A549 treated with DMSO at 1 μM for 4 hours (cell line): ENCODE data around the gene OR14A16. TPM values are rescaled to one million over a fixed set of nuclear protein-coding genes. Genes with fewer than 3 reads are reported as not detected.

Experiments
- total RNA-seq: library from RNA; stranded (reverse); fragments of 200-300 nt; extraction: Qiagen RNA extraction; gene quantifications from 5 replicates; pipeline ENCODE4 v1.2.3, GENCODE V29; 2022; ENCODE audit warnings: low read depth

Gene OR14A16, protein sequence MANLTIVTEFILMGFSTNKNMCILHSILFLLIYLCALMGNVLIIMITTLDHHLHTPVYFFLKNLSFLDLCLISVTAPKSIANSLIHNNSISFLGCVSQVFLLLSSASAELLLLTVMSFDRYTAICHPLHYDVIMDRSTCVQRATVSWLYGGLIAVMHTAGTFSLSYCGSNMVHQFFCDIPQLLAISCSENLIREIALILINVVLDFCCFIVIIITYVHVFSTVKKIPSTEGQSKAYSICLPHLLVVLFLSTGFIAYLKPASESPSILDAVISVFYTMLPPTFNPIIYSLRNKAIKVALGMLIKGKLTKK
- not detected in 5 replicates for total RNA-seq

DNA sequence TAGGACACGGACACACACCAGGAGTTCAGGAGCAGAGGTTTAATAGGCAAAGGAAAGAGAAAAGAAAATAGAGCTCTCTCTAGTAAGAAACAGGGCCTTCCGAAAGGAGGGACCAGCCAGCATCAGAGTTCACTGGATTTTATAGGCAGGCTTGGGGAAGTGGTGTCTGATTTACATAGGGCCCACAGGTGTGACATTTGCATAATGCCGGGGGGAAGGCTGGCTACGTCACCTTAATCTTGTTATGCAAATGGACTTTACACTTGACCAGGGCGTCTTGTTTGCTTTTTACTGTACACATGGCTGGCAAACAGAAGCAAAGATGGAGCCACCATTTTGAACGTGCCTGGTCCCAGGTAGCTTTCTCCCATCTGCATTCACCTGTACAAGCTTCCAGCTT, at the start of gene OR14A16:
Gene OR14A16, minus strand, starts transcription at position 97 of the 400 bp plus-strand sequence. CDS start 8,390 bp downstream, outside the sequence.

DNA sequence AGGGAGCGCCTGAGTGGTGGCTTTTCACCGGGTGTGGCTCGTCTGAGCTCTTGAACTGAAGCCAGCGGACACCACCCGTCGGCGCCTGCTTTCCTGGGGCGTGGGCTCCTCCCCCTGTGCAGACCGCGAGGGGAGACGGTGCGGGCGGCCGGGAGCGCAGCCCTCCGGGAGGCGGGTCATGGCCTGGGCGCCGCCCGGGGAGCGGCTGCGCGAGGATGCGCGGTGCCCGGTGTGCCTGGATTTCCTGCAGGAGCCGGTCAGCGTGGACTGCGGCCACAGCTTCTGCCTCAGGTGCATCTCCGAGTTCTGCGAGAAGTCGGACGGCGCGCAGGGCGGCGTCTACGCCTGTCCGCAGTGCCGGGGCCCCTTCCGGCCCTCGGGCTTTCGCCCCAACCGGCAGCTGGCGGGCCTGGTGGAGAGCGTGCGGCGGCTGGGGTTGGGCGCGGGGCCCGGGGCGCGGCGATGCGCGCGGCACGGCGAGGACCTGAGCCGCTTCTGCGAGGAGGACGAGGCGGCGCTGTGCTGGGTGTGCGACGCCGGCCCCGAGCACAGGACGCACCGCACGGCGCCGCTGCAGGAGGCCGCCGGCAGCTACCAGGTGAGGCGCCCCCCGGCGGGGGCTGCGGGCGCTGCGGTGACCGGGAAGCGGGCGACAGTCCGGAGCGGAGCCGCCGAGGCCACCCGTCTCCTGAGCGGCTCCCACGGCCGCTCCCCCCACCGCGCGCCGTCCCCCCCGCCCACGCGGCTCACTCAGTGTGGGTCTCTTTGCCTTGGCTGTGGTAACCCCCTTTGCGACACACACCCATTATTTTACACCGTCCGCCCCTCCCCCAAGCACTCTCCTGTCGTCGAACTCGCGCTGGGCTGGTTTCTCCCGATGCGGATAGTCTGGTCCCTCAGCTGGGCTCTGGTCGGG, 33.4 kb upstream of the OR14A16 start, which contains the start of gene TRIM58:
Gene TRIM58, plus strand, starts transcription at position 119 of the 916 bp plus-strand sequence. Its CDS starts 60 bp downstream, at position 179.

DNA sequence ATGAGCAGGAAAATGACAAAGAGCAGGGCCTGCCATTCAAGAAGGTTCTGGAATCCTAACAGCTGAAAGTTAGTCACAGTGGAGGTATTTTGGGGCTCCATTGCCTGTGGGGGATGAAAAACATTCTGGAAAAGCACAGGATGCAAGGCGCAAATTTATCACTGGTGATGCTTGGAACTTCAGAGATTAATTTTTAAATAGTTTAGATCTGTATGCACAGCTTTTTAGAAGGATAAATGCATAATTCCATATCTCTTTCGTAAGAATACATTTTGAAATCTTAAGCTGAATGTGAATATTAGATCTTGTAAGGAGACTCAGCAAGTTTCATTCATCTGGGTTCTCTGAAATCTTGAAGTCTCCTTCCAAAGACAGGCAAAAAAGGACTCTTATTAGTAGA, 17.9 kb upstream of the OR14A16 start, which contains the start of gene OR11L1:
Gene OR11L1, minus strand, starts transcription at position 101 of the 400 bp plus-strand sequence. Its CDS starts 0 bp downstream, at position 101.

Other genes with a start within 250 kb of the OR14A16 start
- gene OR2G2, start 235.8 kb downstream of the OR14A16 start, total RNA-seq, result not detected in 5 replicates
- not detected in 5 replicates for gene OR2G3, start 218.5 kb downstream of the OR14A16 start, total RNA-seq
- gene OR13G1, start 144.4 kb downstream of the OR14A16 start, total RNA-seq, result not detected in 5 replicates
- not detected in 5 replicates for gene OR6F1, start 107.5 kb downstream of the OR14A16 start, total RNA-seq
- gene OR14K1, start 85.5 kb downstream of the OR14A16 start, total RNA-seq, result not detected in 5 replicates
- not detected in 5 replicates for gene OR14A2, start 76.0 kb downstream of the OR14A16 start, total RNA-seq
- gene OR1C1, start 63.6 kb downstream of the OR14A16 start, total RNA-seq, result not detected in 5 replicates
- gene OR11L1, start 17.8 kb upstream of the OR14A16 start, total RNA-seq, result not detected in 5 replicates
- gene TRIM58, start 33.1 kb upstream of the OR14A16 start, total RNA-seq, result not detected in 5 replicates
- not detected in 5 replicates for gene OR2W3, start 71.5 kb upstream of the OR14A16 start, total RNA-seq
- gene OR2T8, start 96.1 kb upstream of the OR14A16 start, total RNA-seq, result not detected in 5 replicates
- gene OR2AJ1, start 100.8 kb upstream of the OR14A16 start, total RNA-seq, result not detected in 5 replicates
- not detected in 5 replicates for gene OR2L8, start 124.7 kb upstream of the OR14A16 start, total RNA-seq
- gene OR2AK2, start 141.1 kb upstream of the OR14A16 start, total RNA-seq, result not detected in 5 replicates
- gene OR2L5, start 189.5 kb upstream of the OR14A16 start, total RNA-seq, result not detected in 5 replicates
- gene OR2L2, start 206.0 kb upstream of the OR14A16 start, total RNA-seq, result not detected in 5 replicates
- not detected in 5 replicates for gene OR2L3, start 222.7 kb upstream of the OR14A16 start, total RNA-seq